HG03097 (cell line): ENCODE measurements around the gene HOXA2.

Experiments
- ATAC-seq: cut with Tn5 transposase; IDR thresholded peaks from one replicate; pipeline ENCODE4 v1.9.1; 2021; ENCODE audit not compliant: unreplicated experiment, low FRiP score

Gene HOXA2

GRCh38 chr7:27083646-27084045 lies 18.8 kb downstream of the HOXA2 start:
- ATAC-seq: no peak

GRCh38 chr7:27082171-27082570 lies 20.3 kb downstream of the HOXA2 start:
- no peak for ATAC-seq

GRCh38 chr7:27080844-27081436 lies 21.5 kb downstream of the HOXA2 start:
- no peak for ATAC-seq

- no peak for ATAC-seq
Measured at GRCh38 chr7:27079234-27079975, 23.1 kb downstream of the HOXA2 start.

GRCh38 chr7:27078616-27079233 lies 23.8 kb downstream of the HOXA2 start:
- ATAC-seq: no peak

GRCh38 chr7:27073076-27073475 lies 29.4 kb downstream of the HOXA2 start:
- ATAC-seq: no peak

- ATAC-seq: no peak
Measured at GRCh38 chr7:27071622-27072390, 30.7 kb downstream of the HOXA2 start.

- ATAC-seq: no peak
Measured at GRCh38 chr7:27068259-27068658, 34.2 kb downstream of the HOXA2 start.

GRCh38 chr7:27066148-27066547 lies 36.3 kb downstream of the HOXA2 start:
- no peak for ATAC-seq

- ATAC-seq: no peak
Measured at GRCh38 chr7:27065709-27066108, 36.8 kb downstream of the HOXA2 start.

GRCh38 chr7:27064661-27065060 lies 37.8 kb downstream of the HOXA2 start:
- ATAC-seq: no peak

- ATAC-seq: no peak
Measured at GRCh38 chr7:27064159-27064558, 38.3 kb downstream of the HOXA2 start.

GRCh38 chr7:27062946-27063345 lies 39.5 kb downstream of the HOXA2 start:
- no peak for ATAC-seq

- no peak for ATAC-seq
Measured at GRCh38 chr7:27053153-27053552, 49.3 kb downstream of the HOXA2 start.

GRCh38 chr7:27051451-27051850 lies 51.0 kb downstream of the HOXA2 start:
- ATAC-seq: no peak
